ENCODE results near the gene PIK3CG.

DNA sequence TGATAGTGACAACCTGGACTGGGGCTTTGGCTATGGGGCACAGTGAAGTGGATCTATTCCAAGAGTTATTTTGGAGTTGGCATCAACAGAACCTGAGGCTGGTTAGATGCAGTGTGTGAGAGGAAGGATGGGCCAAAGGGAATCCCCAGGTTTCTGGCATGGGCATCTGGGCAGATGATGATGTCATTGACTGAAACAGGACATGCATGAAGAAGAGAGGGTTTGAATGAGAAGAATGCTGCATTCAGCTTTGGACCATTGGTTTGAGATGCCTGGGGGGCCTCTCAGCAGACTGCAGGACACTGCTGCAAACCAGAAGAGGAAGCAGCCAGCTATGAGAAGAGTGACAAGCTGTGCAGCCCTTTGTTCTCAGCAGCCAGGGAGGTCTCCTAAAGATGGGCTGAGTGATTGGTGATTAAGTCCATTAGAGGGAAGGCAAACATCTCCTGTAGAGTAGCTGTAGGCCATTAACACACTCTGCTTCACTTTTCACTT is 23.1 kb upstream of the PIK3CG start:
- TF ChIP-seq POLR2A (IDR thresholded peaks at IDR 0.05): no peak
- TF ChIP-seq, protein P1, sequence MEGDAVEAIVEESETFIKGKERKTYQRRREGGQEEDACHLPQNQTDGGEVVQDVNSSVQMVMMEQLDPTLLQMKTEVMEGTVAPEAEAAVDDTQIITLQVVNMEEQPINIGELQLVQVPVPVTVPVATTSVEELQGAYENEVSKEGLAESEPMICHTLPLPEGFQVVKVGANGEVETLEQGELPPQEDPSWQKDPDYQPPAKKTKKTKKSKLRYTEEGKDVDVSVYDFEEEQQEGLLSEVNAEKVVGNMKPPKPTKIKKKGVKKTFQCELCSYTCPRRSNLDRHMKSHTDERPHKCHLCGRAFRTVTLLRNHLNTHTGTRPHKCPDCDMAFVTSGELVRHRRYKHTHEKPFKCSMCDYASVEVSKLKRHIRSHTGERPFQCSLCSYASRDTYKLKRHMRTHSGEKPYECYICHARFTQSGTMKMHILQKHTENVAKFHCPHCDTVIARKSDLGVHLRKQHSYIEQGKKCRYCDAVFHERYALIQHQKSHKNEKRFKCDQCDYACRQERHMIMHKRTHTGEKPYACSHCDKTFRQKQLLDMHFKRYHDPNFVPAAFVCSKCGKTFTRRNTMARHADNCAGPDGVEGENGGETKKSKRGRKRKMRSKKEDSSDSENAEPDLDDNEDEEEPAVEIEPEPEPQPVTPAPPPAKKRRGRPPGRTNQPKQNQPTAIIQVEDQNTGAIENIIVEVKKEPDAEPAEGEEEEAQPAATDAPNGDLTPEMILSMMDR (IDR thresholded peaks at IDR 0.05): no peak
- no peak for TF ChIP-seq EP300 (IDR thresholded peaks at IDR 0.05)

Data from tibial nerve (tissue), 4 donors.